HG02970 (cell line): ENCODE measurements around the gene S100A4.

Source experiments
- ATAC-seq: cut with Tn5 transposase; IDR thresholded peaks from one replicate; pipeline ENCODE4 v1.9.1; 2021; ENCODE audit warnings: mild to moderate bottlenecking, moderate library complexity, moderate number of reproducible peaks; ENCODE audit not compliant: unreplicated experiment, low FRiP score

Gene S100A4

DNA sequence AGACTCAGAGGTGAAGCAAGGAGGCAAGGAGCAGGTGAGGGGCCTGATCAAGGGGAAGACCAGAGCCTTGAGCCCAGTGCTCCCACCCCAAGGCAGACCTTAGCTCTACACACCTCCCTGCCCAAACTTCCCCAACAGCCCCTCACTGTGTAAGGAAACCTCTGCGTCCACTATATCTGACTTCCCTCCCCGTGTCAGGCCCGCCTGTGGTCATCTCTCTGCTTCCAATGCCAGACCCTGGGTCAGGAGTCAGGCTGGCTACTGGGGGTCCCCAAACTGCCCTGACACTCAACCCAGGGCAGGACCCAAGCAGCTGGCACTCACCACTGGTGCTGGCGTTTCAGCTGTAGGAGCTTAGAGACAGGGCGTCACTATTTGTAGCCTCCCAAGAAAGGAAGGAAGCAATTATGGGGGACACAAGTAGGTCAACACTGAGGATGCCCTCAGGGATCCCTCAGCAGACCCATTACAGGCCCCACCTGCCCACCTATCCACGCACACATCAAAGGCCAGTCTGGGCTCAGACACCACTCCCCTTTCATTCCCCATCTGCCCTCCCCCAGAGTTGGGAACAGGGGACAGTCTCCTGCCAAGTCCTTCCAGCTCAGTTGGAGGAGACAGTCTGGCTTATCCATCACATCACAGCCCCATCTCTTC, 4.3 kb upstream of the S100A4 start:
- no peak for ATAC-seq

DNA sequence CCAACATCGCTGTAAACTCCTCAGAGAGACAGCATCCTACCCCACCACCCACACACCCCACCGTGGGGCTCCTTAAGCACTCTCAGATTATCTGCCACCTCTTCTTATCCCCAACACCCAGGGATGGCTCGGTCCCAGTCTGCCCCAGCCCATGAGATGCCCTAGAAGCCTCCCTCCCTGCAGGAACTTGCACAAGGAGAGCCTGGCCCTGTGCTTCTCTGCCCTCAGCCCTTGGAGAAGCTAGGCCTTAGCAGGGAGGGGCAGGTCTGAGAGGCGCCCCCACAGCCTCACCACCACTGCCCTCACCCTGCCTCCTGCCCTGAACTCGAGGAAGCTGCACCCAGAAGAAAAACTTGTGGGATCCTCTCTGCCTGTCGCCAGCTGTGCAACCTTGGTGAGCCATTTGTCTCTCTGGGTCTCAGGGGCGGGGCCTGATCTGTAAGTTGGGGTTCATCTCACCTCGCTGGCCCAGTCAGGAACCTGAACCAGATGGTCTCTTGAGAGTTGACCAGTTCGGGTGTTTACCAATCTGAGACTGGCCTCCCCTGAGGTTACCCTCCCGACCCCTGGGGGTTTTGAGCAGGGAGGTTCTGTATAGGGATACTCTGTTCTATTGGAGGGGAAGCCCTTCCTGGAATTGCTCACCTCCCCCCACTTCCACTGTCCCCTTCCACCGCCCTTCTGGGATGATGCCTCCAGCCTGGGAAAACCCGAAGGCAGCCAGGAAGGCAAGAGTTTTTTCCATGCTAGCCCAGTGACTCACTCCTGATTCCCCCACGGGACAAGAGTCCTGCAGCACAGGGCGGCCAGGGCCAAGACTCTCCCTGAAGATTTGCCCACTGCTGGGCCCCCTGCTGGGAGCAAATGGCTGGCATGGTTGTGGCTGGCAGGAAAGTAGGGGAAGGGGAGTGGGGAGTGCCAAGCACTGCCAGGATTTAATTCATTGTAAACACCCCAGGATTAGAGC, 3.4 kb upstream of the S100A4 start, which contains the start of gene S100A3:
TSS of gene S100A3 (minus strand) at position 537 of the 967 bp plus-strand sequence. CDS start 773 bp downstream, outside the sequence.
- ATAC-seq: no peak

DNA sequence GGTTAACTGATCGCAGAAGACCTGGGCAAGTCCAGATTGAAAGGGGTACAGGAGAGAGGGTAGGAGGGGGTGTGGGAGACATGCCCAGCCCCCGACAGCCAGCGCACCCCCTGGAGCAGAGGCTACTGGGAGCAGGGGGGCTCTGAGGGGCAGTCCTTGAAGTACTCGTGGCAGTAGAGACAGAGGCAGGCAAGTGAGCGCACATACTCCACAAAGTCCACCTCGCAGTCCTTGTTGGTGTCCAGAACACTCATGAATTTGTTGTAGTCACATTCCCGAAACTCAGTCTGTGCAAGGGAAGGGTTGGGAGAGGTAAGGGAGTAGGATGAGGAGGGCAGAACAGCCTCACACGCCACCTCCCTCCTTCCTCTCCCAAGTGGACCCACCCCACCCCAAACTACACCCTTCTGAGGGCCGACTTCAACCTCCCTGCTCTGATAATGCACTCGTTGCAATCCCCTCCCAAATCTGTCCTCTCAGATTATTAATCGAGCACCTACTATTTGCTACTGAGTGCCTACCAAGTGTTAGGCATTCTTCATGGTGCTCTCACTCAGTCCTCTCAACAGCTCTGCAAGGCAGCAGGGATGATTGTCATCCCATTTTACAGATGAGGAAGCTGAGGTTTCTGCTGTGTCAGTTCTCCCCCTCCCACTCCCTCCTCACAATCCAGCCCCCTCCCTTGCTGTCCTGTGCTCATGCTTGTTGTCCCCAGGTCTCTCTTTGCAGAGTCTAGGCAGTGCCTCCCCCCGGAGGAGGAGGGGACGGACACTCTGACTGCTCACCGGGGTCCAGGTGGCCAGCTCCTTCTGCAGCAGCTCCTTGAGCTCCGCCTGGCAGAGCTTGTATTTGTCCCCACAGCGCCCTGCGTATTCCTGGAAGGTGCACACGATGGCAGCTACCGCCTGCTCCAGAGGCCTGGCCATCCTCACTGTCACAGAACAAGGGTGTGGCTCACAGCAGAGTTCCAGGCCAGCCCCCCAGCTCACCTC, 2.2 kb upstream of the S100A4 start:
- no peak for ATAC-seq

DNA sequence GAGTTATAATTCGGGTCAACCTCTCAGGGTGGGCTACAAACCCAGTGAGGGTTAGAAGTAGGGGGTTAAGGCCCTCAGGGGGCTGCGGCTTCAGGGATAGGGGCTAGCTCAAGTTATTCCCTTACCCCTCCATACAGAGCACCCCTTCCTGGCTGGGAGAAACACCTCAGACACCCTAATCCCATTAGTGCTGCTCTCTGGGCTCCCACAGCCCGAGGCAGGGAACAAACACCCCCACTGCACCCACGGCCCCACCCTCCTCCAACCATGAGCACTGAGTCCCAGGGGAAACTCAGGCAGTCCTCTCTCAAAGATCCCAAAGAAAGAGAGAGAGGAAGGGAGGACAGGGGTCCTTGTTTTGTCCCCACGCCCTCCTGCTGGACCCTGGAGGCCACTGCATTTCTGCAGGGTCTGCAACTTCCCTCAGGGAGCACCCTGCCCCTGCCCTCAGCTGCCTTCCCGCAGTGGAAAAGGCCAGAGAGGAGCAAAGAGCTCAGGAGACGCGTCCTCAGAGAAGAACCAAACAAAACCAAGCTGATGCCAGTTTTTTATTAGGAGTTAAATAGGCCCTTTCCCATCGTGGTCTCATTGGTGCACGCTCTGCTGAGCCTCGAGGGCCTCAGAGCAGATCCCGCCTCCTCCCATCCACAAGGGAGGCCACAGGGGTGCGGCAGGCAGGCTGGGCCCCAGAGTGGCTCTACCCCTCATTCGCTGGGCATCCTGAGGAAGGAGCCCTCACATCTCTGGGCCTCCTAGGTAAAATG, 1.4 kb upstream of the S100A4 start:
- ATAC-seq: no peak

DNA sequence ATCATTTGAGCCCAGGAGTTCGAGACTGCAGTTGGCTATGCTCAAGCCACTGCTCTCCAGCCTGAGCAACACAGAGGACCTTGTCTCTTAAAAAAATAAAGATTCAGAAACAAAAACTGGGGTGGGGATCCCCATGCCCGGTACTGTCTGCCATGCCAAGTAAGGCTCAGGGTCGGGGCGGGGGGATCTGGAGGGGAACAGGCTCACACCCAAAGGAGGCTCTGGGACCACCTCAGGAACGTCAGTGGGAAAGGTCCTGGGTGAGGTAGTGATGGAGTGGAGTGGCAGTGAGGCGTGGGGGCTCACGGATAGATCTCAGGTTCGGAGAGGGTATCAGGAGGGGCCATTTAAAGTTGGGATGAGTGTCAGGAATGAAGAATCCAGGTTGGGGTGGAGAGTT, 765 bp upstream of the S100A4 start:
- ATAC-seq: no peak

DNA sequence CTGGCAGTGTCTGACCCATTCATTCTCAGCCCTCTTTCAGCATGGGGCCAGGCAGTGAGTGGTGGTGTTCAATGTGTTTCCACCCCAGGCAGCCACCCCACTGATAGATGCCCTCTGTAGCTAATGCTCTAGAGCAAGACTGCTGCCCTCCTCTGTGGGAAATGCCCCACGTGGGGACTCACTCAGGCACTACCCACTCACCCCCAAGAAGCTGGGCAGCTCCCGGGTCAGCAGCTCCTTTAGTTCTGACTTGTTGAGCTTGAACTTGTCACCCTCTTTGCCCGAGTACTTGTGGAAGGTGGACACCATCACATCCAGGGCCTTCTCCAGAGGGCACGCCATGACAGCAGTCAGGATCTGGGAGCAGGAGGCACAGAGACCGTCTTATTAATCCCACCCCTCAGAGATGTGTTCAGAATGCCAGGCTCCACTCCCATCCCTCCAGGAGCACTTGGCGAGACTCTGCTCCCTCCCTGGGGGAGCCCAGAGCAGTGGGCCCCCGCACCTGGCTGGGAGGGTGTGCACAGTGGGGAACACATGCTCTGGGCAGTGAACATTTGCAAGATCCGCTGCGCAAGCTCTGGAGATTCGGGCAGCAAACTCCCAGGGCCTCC, 1.0 kb downstream of the S100A4 start:
- no peak for ATAC-seq

DNA sequence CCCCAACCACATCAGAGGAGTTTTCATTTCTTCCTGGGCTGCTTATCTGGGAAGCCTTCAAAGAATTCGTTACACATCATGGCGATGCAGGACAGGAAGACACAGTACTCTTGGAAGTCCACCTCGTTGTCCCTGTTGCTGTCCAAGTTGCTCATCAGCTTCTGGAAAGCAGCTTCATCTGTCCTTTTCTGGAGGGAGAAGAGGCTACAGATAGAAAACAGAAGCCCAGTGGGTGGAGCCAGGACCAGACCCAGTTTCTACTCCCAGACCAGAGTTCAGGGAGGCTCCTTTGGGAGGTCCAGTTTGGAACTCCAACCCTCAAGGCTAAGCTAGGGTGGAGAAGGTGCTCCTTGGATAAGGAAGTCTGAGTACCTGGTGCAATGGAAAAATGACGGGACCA, 1.9 kb downstream of the S100A4 start:
- ATAC-seq: no peak

DNA sequence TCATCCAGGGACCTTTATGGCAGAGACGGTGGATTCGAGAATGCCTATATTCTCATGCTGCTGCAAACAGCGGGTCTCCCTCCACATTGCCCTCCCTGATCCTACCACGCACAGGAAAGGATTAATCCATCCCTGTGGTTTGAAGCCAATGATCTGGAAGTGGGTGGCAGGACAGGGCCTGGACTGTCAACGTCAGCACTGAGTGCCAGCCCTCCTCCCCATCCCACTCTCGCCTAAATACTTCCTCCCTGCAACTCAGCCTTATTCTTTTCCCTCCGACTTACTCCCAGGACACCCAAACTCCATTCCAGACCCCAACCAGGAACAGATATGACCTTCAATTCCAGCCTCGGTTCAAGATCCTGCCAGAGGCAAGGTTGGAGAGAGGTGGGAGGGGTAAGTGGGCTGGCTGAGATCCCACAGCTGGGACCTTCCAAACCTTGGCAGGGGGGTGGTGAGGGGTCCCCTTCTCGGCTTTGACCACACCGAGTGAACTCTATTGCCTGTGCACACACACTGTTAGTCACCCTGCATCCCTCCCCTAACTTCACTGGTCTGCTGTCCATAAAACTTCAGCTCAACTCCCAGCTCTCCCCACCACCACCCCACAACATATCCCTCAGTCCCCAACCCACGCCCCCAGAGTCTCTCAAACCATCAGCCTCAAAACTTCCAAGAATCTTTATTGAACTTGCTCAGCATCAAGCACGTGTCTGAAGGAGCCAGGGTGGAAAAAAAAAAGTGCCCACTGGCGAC, 2.5 kb downstream of the S100A4 start:
- no peak for ATAC-seq

DNA sequence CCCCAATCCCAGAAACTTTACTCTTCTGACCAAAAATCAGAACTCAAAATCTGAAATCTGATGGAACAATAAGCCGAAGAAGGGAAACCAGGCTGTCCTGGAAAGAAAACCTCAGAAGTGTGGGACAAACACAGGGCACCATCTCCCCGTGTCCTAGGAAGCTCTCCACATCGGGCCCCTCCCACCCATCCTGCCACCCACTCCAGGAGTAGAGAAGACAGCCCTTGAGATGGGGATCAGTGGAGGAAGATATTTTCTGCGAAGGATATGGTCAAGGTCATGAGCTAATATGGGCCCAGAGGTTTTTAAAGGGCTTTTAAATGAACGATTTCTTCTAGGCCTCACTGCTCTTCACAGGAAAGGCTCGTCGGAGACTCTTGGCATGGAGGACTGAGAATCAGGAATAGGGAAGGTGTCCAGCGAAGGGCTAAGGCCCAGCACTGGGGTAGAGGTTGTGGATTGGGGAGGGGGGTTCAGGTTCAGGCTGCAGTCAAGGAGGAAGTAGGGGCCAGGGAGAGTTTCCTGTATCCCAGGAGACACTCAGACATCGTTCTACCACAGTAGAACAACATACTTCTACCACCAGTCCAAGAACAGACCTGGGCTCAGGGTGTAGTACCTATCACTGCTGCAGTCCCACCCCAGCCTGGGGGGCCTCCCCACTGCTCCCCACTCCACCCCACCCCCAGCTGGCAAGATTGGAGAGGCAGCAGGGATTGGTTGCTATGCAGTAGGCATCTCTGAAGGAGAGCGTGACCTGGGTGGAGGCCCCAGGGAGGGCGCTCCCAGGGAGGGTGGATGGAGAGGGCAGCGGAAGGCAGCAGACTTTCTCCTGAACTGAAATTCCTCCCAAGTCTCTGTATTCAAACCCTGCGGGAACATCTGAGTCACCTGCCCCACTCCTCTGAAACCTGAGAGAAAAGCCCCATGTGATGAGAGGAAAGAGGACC, 3.7 kb downstream of the S100A4 start:
- ATAC-seq: no peak

DNA sequence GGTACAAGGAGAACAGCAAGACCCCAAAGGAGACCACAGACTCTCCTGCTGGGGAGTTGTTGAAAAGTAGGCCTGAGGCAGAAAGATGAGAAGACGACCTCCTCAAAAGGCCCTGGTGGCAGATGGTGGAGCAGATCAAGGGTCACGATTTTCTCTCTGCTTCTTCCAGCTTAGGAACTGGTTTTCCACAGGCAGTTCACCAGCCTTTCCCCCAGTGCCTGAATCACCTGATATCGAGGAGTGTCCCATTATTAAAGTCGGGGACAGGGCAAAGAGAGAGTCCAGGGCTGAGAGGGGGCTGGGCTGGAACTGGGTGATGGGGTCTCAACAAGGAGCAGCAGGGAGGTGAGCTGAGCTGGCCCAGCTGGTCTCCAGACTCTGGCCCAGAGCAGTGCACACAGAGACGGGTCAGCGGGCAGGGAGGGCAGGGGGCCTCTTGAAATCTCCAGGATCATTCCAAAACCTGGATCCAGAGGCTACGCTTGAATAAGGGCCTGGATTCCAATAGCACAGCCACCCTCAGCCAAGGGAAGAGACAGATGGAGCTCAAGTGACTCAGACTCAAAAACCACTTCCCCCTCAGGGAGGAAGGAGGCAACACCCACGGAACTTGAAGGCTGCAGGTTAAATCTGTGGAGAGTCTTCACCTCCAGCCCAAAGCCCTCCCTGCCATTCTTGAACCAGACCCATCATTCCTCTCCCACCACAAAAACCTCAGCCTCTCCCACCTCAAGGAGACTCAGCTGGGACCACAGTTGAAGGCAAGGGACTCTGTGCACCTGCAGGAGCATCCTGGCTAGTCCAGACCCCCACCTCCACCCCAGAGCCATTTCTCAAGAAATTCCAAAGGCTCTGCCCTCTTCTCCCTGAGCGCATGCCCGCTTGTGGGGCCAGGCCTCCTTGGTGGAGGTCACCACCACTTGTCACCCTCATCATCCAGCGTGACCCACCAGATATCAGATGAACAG, 4.9 kb downstream of the S100A4 start, which contains the start of gene S100A5:
TSS of gene S100A5 (minus strand) at position 541 of the 968 bp plus-strand sequence. CDS start 743 bp downstream, outside the sequence.
- no peak for ATAC-seq

DNA sequence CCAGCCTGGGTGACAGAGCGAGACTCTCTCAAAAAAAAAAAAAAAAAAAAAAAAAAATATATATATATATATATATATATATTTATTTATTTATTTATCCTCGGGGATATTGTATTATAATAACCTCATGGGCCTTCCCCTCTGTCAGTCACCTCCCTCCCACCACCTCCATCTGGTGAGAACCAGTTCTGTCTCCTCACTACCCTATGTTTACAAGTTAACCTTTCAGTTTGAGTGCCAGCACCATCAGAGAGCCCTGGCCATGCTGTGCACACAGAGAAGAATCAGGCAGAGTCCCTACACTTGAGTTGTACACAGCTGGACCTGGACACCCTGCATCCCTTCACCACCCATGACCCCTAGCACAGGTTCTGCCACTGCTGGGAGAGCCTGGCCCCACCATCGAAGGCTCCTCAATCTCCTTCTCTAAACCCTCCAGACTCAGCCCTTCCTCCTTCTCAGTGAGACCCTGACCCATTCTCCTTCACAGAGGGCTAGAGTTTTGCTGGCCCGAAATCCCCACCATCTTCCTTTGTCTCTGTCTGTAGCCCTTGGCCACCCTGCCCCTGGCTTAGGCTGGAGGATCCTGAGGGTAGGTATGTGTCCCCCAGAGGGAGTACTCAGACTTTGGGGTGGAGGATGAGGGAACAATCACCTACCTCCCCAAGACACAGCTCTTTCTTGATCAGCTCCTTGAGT, 6.1 kb downstream of the S100A4 start:
- ATAC-seq: no peak

DNA sequence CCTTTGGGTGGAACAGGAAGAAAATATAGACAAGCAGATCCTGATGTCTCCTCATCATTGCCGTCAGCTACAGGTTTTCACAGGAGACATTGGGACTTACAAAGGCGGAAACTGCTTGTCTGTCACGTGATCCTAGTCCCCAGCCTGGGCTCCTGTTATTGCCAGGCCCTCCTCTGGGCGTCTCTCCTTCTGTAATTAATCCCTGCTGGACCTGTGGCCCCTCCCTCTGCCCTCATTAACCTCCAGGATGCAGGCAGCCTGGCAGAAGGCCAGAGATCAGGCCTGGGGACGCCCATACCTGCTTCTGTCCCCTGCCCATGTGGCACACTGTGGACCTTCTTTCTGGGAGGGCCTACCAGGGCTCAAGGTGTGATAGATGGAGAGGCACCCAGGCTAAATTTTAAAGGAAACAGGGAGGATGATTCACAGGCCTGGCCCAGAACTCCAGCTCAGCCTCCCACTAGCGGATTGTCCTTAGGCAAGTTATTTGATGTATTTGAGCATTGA, 7.2 kb downstream of the S100A4 start:
- ATAC-seq: no peak

DNA sequence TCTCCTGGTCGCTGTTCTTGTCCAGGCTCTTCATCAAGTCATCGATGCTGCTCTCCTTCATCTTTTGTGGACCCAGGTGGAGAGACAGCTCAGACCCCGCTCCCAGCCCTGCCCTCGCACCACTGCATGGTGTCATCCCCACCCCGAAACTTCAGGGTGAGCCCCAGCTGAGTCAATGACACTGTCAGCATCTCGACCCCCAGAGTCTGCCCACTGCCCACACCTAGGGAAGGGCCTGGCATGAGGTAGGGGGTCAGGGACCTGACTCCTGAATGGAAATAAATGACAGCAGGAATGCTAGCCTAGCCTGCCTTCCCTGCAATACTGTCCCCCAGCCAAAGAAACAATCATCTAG, 8.3 kb downstream of the S100A4 start:
- ATAC-seq: no peak

DNA sequence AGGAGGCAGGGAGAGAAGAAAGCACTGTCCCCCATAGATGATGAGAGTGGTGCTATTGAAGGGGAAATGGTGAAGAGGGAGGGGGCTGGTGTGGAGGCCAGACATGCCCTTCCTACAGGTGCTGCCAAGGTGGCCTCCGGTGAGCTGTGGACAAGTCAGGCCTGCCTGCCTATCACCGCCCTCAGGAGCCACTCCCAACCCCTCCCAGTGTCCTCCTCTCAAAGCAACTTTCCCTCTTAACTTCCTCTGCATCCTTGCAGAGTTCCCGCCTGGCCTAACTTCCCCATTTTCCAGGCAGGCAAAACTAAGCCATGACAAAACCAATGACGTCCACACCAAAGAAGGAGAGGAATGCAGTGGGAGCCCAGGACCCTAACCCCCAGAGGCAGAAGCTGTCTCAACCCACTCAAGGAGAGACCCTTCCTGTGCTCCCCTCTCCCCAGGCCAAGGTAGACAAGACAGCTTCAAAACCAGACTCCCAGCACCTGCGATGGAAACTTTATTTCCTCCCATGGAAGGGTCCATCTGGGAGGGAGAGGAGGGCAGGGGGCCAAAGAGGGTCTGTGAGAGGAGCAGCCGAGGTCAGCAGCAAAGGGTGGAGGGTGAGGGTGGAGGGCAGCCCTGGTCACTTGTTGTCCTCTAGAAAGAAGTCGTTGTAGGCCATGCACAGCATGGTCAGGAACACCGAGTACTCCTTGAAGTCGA, 8.8 kb downstream of the S100A4 start:
- no peak for ATAC-seq
